ENCODE measurements around the gene WNT6. TPM values are rescaled to one million over a fixed set of nuclear protein-coding genes. Genes with fewer than 3 reads are reported as not detected.

Gene WNT6
- total RNA-seq, 2 donors from 2014 or later = not detected

DNA sequence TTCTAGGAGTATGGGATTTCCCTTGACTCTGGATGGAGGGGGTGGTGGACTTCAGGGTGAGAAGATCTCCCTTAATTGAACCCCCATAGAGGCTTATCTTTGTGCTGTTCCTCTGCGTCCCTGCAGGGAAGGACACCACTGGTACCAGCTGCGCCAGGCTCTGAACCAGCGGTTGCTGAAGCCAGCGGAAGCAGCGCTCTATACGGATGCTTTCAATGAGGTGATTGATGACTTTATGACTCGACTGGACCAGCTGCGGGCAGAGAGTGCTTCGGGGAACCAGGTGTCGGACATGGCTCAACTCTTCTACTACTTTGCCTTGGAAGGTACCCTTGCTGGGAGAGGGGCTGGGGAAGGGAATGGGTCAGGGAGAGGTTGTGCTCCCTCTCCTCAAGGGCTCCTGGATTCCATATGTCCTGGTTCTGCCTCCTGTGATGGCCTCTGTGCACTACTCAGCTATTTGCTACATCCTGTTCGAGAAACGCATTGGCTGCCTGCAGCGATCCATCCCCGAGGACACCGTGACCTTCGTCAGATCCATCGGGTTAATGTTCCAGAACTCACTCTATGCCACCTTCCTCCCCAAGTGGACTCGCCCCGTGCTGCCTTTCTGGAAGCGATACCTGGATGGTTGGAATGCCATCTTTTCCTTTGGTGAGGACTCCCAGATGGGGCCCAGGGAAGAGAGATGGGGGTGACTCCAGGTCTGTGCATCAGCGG is 47.3 kb upstream of the WNT6 start:
- Histone ChIP-seq H3K27ac (ENCODE audit: low read depth, low read length) (no peak overlapping the region), H3K36me3 (ENCODE audit: control insufficient read depth, insufficient read depth, low read length) (peaks cover 41% of the 10 kb centered on the region), H3K4me1 (ENCODE audit: control insufficient read depth, insufficient read depth, low read length) (no peaks in the 10 kb centered on the region), H3K9me3 (ENCODE audit: control insufficient read depth, low read length) (no peaks in the 10 kb centered on the region), H3K4me3 (ENCODE audit: low read length) (no peak overlapping the region), H3K9ac (ENCODE audit: extremely low read depth, low read length, poor library complexity, severe bottlenecking) (no peak overlapping the region), H3K27me3 (ENCODE audit: control insufficient read depth, insufficient read depth, low read length, poor library complexity, severe bottlenecking) (no peaks in the 10 kb centered on the region)
- Mint-ChIP-seq H3K27me3 (ENCODE audit: insufficient read depth) (no peaks in the 10 kb centered on the region), H3K27ac (no peak overlapping the region), H3K36me3 (ENCODE audit: low read depth) (peaks cover 61% of the 10 kb centered on the region), H3K4me1 (no peaks in the 10 kb centered on the region), H3K9me3 (no peaks in the 10 kb centered on the region), H3K4me3 (no peak overlapping the region)
- TF ChIP-seq, protein P1, sequence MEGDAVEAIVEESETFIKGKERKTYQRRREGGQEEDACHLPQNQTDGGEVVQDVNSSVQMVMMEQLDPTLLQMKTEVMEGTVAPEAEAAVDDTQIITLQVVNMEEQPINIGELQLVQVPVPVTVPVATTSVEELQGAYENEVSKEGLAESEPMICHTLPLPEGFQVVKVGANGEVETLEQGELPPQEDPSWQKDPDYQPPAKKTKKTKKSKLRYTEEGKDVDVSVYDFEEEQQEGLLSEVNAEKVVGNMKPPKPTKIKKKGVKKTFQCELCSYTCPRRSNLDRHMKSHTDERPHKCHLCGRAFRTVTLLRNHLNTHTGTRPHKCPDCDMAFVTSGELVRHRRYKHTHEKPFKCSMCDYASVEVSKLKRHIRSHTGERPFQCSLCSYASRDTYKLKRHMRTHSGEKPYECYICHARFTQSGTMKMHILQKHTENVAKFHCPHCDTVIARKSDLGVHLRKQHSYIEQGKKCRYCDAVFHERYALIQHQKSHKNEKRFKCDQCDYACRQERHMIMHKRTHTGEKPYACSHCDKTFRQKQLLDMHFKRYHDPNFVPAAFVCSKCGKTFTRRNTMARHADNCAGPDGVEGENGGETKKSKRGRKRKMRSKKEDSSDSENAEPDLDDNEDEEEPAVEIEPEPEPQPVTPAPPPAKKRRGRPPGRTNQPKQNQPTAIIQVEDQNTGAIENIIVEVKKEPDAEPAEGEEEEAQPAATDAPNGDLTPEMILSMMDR (conservative IDR thresholded peaks at IDR 0.05) = no peak
- 96 to 98% methylated on average over 14 to 21 of the region's 21 CpGs for WGBS, 2 experiments (ENCODE audit: insufficient coverage in 1 of 2, insufficient read length in 1 of 2)
- DNase-seq = no peak

DNA sequence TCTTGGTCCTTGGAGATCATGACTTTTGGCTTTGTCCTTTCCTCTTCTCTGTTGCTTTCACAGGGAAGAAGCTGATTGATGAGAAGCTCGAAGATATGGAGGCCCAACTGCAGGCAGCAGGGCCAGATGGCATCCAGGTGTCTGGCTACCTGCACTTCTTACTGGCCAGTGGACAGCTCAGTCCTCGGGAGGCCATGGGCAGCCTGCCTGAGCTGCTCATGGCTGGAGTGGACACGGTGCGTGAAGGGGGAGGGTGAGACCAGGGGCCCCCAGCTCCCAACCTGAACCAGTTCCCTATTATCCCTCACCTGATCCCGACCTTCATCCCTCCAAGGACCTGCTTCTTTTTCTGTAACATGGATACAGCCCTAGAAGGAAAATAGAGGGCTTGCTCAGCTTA is 46.7 kb upstream of the WNT6 start:
- peaks cover 67% of the 10 kb centered on the region for H3K36me3 Mint-ChIP-seq (ENCODE audit: low read depth)
- no peak overlapping the region for H3K4me3 Mint-ChIP-seq
- H3K9ac ChIP-seq (ENCODE audit: extremely low read depth, low read length, poor library complexity, severe bottlenecking) = no peak overlapping the region
- H3K4me1 ChIP-seq (ENCODE audit: control insufficient read depth, insufficient read depth, low read length) = no peaks in the 10 kb centered on the region
- H3K27ac Mint-ChIP-seq = no peak overlapping the region
- H3K27me3 Mint-ChIP-seq (ENCODE audit: insufficient read depth) = no peaks in the 10 kb centered on the region
- no peak for DNase-seq
- TF ChIP-seq, protein P1 (conservative IDR thresholded peaks at IDR 0.05) = no peak
- H3K9me3 Mint-ChIP-seq = no peaks in the 10 kb centered on the region
- H3K4me3 ChIP-seq (ENCODE audit: low read length) = no peak overlapping the region
- H3K9me3 ChIP-seq (ENCODE audit: control insufficient read depth, low read length) = no peaks in the 10 kb centered on the region
- no peak overlapping the region for H3K27ac ChIP-seq (ENCODE audit: low read depth, low read length)
- H3K4me1 Mint-ChIP-seq = no peaks in the 10 kb centered on the region
- no peaks in the 10 kb centered on the region for H3K27me3 ChIP-seq (ENCODE audit: control insufficient read depth, insufficient read depth, low read length, poor library complexity, severe bottlenecking)
- peaks cover 46% of the 10 kb centered on the region for H3K36me3 ChIP-seq (ENCODE audit: control insufficient read depth, insufficient read depth, low read length)
- WGBS, 2 experiments (ENCODE audit: insufficient coverage in 1 of 2, insufficient read length in 1 of 2) = 80 to 94% methylated on average over 2 to 4 of the region's 5 CpGs

DNA sequence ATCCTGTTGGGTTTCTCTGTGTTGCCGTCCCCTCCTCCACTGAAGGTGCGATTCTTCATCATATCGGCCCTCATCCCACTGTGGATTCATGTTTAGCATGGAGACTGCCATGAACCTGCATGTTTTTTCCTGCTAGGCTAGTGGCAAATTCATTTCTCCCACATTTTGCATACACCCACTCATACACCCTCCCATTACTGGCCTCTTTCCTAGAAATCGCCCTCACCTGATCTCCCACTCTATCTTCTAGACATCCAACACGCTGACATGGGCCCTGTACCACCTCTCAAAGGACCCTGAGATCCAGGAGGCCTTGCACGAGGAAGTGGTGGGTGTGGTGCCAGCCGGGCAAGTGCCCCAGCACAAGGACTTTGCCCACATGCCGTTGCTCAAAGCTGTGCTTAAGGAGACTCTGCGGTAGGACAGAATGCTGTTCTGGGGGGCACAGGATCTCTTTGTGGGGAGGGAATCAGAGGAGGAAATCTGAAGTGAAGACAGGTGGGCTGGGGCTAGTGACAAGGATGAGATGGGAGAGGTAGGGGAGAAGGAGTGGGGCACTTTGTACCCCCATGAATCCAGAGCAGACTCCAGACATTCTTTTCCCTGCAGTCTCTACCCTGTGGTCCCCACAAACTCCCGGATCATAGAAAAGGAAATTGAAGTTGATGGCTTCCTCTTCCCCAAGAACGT is 45.7 kb upstream of the WNT6 start:
- H3K4me1 Mint-ChIP-seq = no peaks in the 10 kb centered on the region
- Histone ChIP-seq H3K9ac (ENCODE audit: extremely low read depth, low read length, poor library complexity, severe bottlenecking) (no peak overlapping the region), H3K27ac (ENCODE audit: low read depth, low read length) (no peak overlapping the region), H3K4me3 (ENCODE audit: low read length) (no peak overlapping the region), H3K4me1 (ENCODE audit: control insufficient read depth, insufficient read depth, low read length) (no peaks in the 10 kb centered on the region), H3K9me3 (ENCODE audit: control insufficient read depth, low read length) (no peaks in the 10 kb centered on the region), H3K36me3 (ENCODE audit: control insufficient read depth, insufficient read depth, low read length) (peaks cover 56% of the 10 kb centered on the region), H3K27me3 (ENCODE audit: control insufficient read depth, insufficient read depth, low read length, poor library complexity, severe bottlenecking) (no peaks in the 10 kb centered on the region)
- TF ChIP-seq, protein P1 (conservative IDR thresholded peaks at IDR 0.05) = no peak
- peaks cover 75% of the 10 kb centered on the region for H3K36me3 Mint-ChIP-seq (ENCODE audit: low read depth)
- 93 to 94% methylated on average over 6 to 11 of the region's 11 CpGs for WGBS, 2 experiments (ENCODE audit: insufficient coverage in 1 of 2, insufficient read length in 1 of 2)
- no peaks in the 10 kb centered on the region for H3K27me3 Mint-ChIP-seq (ENCODE audit: insufficient read depth)
- no peaks in the 10 kb centered on the region for H3K9me3 Mint-ChIP-seq
- no peak overlapping the region for H3K27ac Mint-ChIP-seq
- H3K4me3 Mint-ChIP-seq = no peak overlapping the region
- DNase-seq = no peak

Data from endodermal cell (in vitro differentiated cells).